ENCODE measurements around the gene MRTFA. TPM values are rescaled to one million over a fixed set of nuclear protein-coding genes. Genes with fewer than 3 reads are reported as not detected.
"Not testable (repeated sequence)": the region's sequence is repeated elsewhere in the genome, so short reads cannot be mapped to it uniquely, and the experiment has no call there.

MRTFA gene
- 10 to 100 TPM; 15.6 to 29.7 (median 21.0) TPM for polyA plus RNA-seq (ENCODE audit: insufficient read depth in 1 of 5, insufficient read length in 5 of 5, low replicate concordance in 1 of 5)
- long read RNA-seq, donor 1, partial matches to known transcripts = 7 of 8 reads
- long read RNA-seq, donor 1, other reads (novel, unspliced or antisense) = 0 of 8 reads
- long read RNA-seq, donor 2 = 0 reads
- long read RNA-seq, donor 3, partial matches to known transcripts = 5 of 5 reads
- long read RNA-seq, donor 3, other reads (novel, unspliced or antisense) = 0 of 5 reads
- long read RNA-seq, donor 4, partial matches to known transcripts = 0 of 1 reads
- long read RNA-seq, donor 4, other reads (novel, unspliced or antisense) = 0 of 1 reads
- long read RNA-seq, donor 5, partial matches to known transcripts = 0 of 1 reads
- long read RNA-seq, donor 5, other reads (novel, unspliced or antisense) = 0 of 1 reads
- long read RNA-seq, donor 6, full-length matches to known transcripts = 3 of 3 reads
- long read RNA-seq, donor 6, partial matches to known transcripts = 0 of 3 reads
- long read RNA-seq, donor 6, other reads (novel, unspliced or antisense) = 0 of 3 reads
- long read RNA-seq, donor 7, full-length matches to known transcripts = 1 of 6 reads
- long read RNA-seq, donor 7, partial matches to known transcripts = 5 of 6 reads
- long read RNA-seq, donor 7, other reads (novel, unspliced or antisense) = 0 of 6 reads
- long read RNA-seq, donor 8 = 0 reads

GRCh38 chr22:40636380-40637182 lies at the start of gene MRTFA:
Gene MRTFA, minus strand, starts transcription at chr22:40636719.
- peak; percentile 100 for DNase-seq

- DNase-seq = no peak
Observed at GRCh38 chr22:40685406-40685805, 48.9 kb upstream of the MRTFA start.

DNA sequence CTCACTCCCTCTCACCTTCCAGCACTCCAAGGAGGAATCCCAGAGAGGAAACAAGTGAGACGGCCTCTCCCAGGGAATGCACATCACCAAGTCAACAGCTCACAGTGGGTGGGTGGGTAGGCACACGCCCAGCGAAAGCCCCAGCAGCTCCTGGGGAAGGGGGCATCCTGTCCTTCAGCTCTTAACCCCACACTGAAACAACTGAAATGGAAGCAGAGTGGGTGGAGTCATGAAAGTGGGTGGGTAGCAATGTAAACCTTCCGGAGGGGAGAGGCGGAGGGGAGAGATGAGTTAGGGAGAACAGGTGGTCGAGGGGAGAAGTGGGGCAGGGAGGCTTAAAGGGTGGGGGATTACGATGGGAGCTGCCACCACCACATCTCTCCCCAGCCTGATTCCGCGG lies 48.2 kb upstream of the MRTFA start:
- DNase-seq = no peak

- no peak for DNase-seq
Observed at GRCh38 chr22:40681451-40681850, 44.9 kb upstream of the MRTFA start.

- DNase-seq = no peak
Observed at GRCh38 chr22:40680819-40681183, 44.3 kb upstream of the MRTFA start.

DNA sequence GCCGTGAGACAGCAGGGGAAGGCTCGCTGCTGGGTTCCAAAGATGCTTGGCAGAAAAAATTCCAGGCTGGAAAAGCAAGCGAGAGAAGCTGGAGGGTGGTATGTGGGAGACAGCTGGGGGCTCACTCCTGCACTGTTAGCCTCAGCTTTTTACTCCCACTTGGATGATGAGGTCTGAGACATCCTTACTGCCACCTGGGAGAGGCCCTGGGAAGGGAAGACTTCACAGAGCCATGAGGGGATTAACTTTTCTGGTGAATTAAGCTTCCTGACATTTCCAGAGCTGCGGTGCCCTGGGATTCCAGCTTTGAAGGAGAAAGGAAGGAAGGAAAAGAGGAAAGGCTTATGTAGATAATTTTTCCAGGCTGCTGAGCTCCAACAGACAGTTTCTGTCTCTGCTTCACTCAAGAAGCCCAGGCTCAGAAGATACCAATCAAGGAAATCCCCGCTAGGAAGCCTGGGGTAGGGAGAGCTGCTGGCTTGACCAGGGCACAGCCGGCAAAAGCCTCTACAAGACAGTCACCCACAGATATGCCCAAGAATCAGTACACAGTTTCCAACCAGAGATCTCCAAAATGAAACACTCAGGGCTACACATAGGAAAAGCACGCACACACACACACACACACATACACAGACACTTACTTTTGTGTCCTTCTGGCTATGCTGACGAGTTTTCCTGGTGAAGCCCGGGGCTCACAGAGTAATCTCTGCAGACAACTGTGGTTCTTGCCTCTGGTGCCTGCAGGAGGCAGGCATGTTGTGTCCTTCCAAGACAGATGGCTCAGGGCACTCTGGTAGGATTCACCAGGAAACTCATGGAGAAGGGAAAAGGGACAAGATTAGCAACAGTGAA lies 43.7 kb upstream of the MRTFA start:
- no peak for DNase-seq

GRCh38 chr22:40679249-40679963 lies 42.9 kb upstream of the MRTFA start, which contains the start of gene MCHR1:
Gene MCHR1, plus strand, starts transcription at chr22:40679484. Its CDS starts 169 bp downstream, at chr22:40679653.
- DNase-seq = no peak

DNA sequence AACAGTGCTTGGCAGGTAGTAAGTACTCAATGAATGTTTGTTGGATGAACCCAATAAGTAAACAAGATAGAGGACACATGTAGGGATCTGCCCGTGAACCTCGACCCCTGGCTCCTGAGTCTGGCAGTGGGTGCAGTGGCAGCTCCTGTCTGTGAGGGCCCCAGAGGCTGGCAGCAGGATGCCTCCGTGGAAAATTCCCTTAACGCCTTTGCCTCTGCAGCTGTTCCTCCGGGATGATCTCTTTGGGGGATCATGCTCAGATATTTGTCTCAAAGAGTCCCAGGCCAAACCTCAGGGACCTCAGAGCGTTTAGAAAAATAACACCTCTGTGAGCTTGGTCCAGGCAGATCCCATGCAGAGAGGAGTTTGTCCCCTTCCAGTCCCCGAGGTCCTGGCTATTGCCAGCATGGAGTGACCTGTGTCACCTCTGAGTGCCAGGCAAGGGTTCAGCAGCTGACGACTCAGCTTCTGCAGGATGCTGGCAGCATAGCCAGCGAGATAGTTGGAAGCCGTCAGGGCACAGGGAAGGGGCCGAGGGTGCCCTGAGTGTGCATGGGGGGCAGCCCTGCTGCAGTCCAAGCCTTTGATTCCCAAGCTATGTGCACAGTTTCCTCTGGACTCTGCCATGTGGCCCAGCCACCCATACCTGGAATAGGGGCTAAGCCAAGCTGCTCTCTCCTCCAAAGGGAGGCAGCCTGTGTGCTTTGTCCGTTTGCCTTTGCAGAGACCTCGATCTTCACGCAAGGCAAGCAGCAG lies 42.2 kb upstream of the MRTFA start:
- no peak for DNase-seq

- no peak for DNase-seq
Observed at GRCh38 chr22:40676644-40677043, 40.1 kb upstream of the MRTFA start.

- not testable (repeated sequence) for DNase-seq
Observed at GRCh38 chr22:40676166-40676565, 39.6 kb upstream of the MRTFA start.

DNA sequence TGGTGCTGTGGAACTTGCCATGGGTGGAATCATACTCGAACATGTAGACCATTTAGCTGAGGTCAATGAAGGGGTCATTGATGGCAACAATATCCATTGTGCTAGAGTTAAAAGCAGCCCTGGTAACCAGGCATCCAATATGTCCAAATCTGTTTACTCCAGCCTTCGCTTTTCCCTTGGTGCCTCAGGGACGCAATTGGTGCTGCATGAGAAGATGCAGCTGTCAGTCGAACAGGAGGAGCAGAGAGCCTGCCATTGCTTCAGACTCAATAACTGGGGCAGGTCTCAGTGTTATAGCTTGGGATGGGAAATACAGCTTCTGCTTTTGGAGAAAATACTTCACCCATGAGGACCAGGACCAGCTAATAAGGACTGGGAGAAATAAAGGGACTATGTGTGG lies 37.8 kb upstream of the MRTFA start:
- DNase-seq = peak; percentile 86 to 90

DNA sequence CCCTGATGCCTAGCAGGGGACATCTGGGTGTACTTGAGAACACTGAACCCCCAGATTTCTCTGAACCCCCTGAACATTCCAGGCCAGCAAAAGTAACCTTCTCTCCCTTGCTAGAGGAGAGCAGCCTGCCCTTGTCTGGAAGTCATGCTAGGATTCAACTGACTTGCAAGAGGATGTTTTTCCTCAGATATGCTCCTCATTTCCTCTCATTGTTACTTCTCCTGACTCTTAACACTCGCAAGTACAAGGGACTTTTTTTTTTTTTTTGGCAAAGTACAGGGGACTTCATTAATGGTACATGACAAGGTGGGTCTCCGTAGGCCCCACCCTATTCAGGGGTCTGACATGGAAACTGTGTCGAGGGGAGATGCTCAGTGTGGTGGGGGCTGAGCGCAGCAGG lies 36.5 kb upstream of the MRTFA start:
- no peak for DNase-seq

DNA sequence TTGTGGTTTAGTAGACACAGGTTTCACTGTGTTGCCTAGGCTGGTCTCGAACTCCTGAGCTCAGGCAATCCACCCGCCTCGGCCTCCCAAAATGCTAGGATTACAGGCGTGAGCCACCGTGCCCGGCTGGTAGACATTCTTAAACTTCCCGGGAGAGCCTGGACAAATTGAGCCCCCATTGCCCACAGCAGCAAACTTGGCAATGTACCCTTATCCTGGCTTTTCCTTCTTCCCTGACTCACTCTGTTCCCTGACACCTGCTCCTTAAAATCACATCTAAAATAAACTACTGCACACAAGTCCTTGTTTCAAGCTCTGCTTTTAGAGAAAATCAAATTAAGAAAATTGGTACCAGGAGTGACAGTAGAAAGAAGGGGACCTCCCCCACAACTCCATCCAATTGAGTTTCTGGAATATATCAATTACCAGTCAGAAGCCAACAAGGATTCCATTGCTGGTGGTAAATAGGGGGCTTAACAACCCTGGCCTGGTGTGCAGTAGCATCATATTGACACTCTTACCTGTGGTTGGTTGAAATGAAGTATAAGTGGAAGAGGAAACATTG lies 35.4 kb upstream of the MRTFA start:
- DNase-seq = no peak

- no peak for DNase-seq
Observed at GRCh38 chr22:40671369-40671768, 34.9 kb upstream of the MRTFA start.

DNA sequence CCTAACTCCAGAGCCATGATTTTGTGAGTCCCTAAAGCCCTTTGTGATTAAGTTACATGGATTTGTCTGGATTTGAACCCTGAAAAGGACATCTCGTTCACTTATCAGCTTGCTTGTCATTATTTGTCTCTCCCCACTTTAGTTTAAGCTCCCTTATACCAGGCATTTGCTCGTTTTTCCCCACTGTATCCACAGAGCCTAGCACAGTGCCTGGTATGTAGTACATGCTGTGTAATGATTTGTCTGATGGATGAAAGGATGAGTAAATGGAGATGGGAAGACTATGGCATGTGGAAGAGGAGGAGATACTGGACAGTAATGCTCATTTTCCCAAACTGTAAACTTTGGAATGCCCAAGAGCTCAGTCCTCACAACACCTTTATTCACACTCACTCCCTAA lies 33.5 kb upstream of the MRTFA start:
- no peak for DNase-seq

- no peak for DNase-seq
Observed at GRCh38 chr22:40668611-40669411, 32.3 kb upstream of the MRTFA start.

GRCh38 chr22:40666151-40666848 lies 29.8 kb upstream of the MRTFA start:
- DNase-seq = peak; percentile 82 to 83

DNA sequence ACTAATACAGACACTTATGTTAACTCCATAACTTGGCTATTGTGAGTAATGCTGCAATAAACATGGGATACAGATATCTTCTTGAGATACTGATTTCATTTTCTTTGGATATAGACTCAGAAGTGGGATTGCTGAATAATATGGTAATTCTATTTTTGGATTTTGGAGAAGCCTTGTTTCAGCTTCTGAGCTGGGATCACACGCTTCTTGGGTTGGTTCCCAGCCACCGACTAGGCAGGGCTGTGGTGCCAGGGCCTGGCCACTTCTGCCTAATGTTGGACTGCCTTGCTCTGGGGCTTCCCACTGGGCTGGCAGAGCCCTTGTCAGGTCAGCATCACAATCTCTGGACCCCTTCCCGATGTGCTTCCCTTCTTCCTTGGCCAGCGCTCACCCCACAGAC lies 28.8 kb upstream of the MRTFA start:
- no peak for DNase-seq
